WTC11 (cell line): ENCODE results near the gene RTEL1. TPM values are rescaled to one million over a fixed set of nuclear protein-coding genes. Genes with fewer than 3 reads are reported as not detected.

ENCODE experiments used
- ATAC-seq: fragments of 200-7000 bp; cut with Tn5 transposase; 2 replicates; pipeline ENCODE4 v1.10.0; 2021; ENCODE audit warnings: mild to moderate bottlenecking, moderate library complexity
- CTCF ChIA-PET: fragments of 300-600 bp; sonication (Branson Sonifier 250); formaldehyde crosslinking; loops from one replicate; lab custom pipeline; 2021; ENCODE audit warnings: antibody characterized with exemption; lab: Charles Lee
- POLR2A ChIA-PET: fragments of 350-600 bp; sonication (Branson Sonifier 250); formaldehyde crosslinking; loops from one replicate; lab custom pipeline; 2021; ENCODE audit warnings: antibody characterized with exemption; lab: Charles Lee
- DNase-seq: peaks from one replicate; pipeline ENCODE4 v3.0.0; 2021; ENCODE audit warnings: low spot score
- H3K27ac Mint-ChIP-seq: 2 replicates; pipeline ENCODE4 v1.8.0; 2021; ENCODE audit warnings: mixed read lengths
- H3K27me3 Mint-ChIP-seq: 2 replicates; pipeline ENCODE4 v1.8.0; 2021; ENCODE audit warnings: low read depth, mild to moderate bottlenecking, moderate library complexity, mixed read lengths
- H3K36me3 Mint-ChIP-seq: 2 replicates; pipeline ENCODE4 v1.8.0; 2021; ENCODE audit warnings: mixed read lengths
- H3K4me1 Mint-ChIP-seq: 2 replicates; pipeline ENCODE4 v1.8.0; 2022; ENCODE audit warnings: mixed read lengths
- H3K4me3 Mint-ChIP-seq: 2 replicates; pipeline ENCODE4 v1.8.0; 2021; ENCODE audit warnings: mild to moderate bottlenecking, moderate library complexity, mixed read lengths
- H3K9me3 Mint-ChIP-seq: 2 replicates; pipeline ENCODE4 v1.8.0; 2021; ENCODE audit warnings: mixed read lengths
- AFF4 ChIP-seq: sonication (generic); formaldehyde crosslinking; IDR thresholded peaks from 2 replicates; pipeline ENCODE4 v1.8.1; 2023; ENCODE audit warnings: mild to moderate bottlenecking, missing genetic modification reagents, borderline replicate concordance
- AR ChIP-seq: fragments of 250-450 bp; sonication (Bioruptor Pico); IDR thresholded peaks from 2 replicates; pipeline ENCODE4 v1.9.0; 2021; ENCODE audit warnings: mild to moderate bottlenecking
- CDX4 ChIP-seq: fragments of 250-450 bp; sonication (Bioruptor Pico); IDR thresholded peaks from 2 replicates; pipeline ENCODE4 v1.9.0; 2021; ENCODE audit warnings: moderate library complexity, mild to moderate bottlenecking, inconsistent platforms, borderline replicate concordance
- CREB1 ChIP-seq: sonication (generic); formaldehyde crosslinking; IDR thresholded peaks from 2 replicates; pipeline ENCODE4 v1.8.0; 2023; ENCODE audit warnings: mild to moderate bottlenecking, missing genetic modification reagents
- CREM ChIP-seq: sonication (generic); formaldehyde crosslinking; IDR thresholded peaks from 2 replicates; pipeline ENCODE4 v1.8.1; 2022; ENCODE audit warnings: mild to moderate bottlenecking, missing genetic modification reagents, moderate library complexity
- EMX1 ChIP-seq: fragments of 250-450 bp; sonication (Bioruptor Pico); IDR thresholded peaks from 2 replicates; pipeline ENCODE4 v1.8.0; 2021; ENCODE audit warnings: mild to moderate bottlenecking
- FOXJ3 ChIP-seq: sonication (generic); formaldehyde crosslinking; IDR thresholded peaks from 2 replicates; pipeline ENCODE4 v1.9.0; 2021; ENCODE audit warnings: missing genetic modification reagents, mild to moderate bottlenecking, borderline replicate concordance
- JUN ChIP-seq: sonication (generic); formaldehyde crosslinking; IDR thresholded peaks from 2 replicates; pipeline ENCODE4 v1.8.0; 2023; ENCODE audit warnings: mild to moderate bottlenecking, missing genetic modification reagents
- NFATC4 ChIP-seq: fragments of 250-450 bp; sonication (Bioruptor Pico); IDR thresholded peaks from 2 replicates; pipeline ENCODE4 v1.9.0; 2021; ENCODE audit warnings: mild to moderate bottlenecking
- STAT6 ChIP-seq: sonication (generic); formaldehyde crosslinking; conservative IDR thresholded peaks from 2 replicates; pipeline ENCODE4 v1.8.1; 2023; ENCODE audit warnings: mild to moderate bottlenecking, low read depth, missing genetic modification reagents, moderate library complexity
- TCF7 ChIP-seq: sonication (generic); formaldehyde crosslinking; IDR thresholded peaks from 2 replicates; pipeline ENCODE4 v1.8.0; 2022; ENCODE audit warnings: mild to moderate bottlenecking, low read depth, missing genetic modification reagents, moderate library complexity
- TEAD4 ChIP-seq: sonication (generic); formaldehyde crosslinking; IDR thresholded peaks from 2 replicates; pipeline ENCODE4 v1.8.0; 2022; ENCODE audit warnings: mild to moderate bottlenecking, missing genetic modification reagents
- USF1 ChIP-seq: sonication (generic); formaldehyde crosslinking; IDR thresholded peaks from 2 replicates; pipeline ENCODE4 v1.8.0; 2022; ENCODE audit warnings: mild to moderate bottlenecking, missing genetic modification reagents
- ZNF263 ChIP-seq: sonication (generic); formaldehyde crosslinking; IDR thresholded peaks from 2 replicates; pipeline ENCODE4 v1.8.1; 2022; ENCODE audit warnings: low read depth, mild to moderate bottlenecking, moderate library complexity, missing genetic modification reagents
- total RNA-seq: library from RNA; stranded (reverse); gene quantifications from 3 replicates; pipeline ENCODE4 v1.2.3, GENCODE V29; 2021
- TF ChIP-seq, protein P1 (sequence below): sonication (generic); formaldehyde crosslinking; IDR thresholded peaks from 2 replicates; pipeline ENCODE4 v1.8.0; 2022; ENCODE audit warnings: mild to moderate bottlenecking, missing genetic modification reagents
- TF ChIP-seq, protein P2 (sequence below): sonication (generic); formaldehyde crosslinking; IDR thresholded peaks from 2 replicates; pipeline ENCODE4 v1.8.1; 2022; ENCODE audit warnings: mild to moderate bottlenecking, missing genetic modification reagents, moderate library complexity, borderline replicate concordance

The RTEL1 gene
- total RNA-seq, 1 experiment from 2014 or later: 44.9 TPM

- Mint-ChIP-seq H3K27me3 (no peaks in the 10 kb centered on the region), H3K27ac (no peak overlapping the region), H3K36me3 (peaks cover 12% of the 10 kb centered on the region), H3K4me3 (no peak overlapping the region), H3K9me3 (no peaks in the 10 kb centered on the region), H3K4me1 (peaks cover 7% of the 10 kb centered on the region)
- TF ChIP-seq NFATC4 (CRISPR knock-in tag) (no peak), JUN (CRISPR knock-in tag) (no peak), FOXJ3 (no peak), AFF4 (CRISPR knock-in tag) (no peak), CREB1 (CRISPR knock-in tag) (no peak), CDX4 (CRISPR knock-in tag) (no peak)
- TF ChIP-seq, protein P1, sequence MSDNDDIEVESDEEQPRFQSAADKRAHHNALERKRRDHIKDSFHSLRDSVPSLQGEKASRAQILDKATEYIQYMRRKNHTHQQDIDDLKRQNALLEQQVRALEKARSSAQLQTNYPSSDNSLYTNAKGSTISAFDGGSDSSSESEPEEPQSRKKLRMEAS: no peak
- ChIA-PET POLR2A (no interaction called here), CTCF (no interaction called here)
- no peak for ATAC-seq
- DNase-seq: no peak
These were observed 42.9 kb downstream of the RTEL1 start for GRCh38 chr20:63701051-63701328.

DNA sequence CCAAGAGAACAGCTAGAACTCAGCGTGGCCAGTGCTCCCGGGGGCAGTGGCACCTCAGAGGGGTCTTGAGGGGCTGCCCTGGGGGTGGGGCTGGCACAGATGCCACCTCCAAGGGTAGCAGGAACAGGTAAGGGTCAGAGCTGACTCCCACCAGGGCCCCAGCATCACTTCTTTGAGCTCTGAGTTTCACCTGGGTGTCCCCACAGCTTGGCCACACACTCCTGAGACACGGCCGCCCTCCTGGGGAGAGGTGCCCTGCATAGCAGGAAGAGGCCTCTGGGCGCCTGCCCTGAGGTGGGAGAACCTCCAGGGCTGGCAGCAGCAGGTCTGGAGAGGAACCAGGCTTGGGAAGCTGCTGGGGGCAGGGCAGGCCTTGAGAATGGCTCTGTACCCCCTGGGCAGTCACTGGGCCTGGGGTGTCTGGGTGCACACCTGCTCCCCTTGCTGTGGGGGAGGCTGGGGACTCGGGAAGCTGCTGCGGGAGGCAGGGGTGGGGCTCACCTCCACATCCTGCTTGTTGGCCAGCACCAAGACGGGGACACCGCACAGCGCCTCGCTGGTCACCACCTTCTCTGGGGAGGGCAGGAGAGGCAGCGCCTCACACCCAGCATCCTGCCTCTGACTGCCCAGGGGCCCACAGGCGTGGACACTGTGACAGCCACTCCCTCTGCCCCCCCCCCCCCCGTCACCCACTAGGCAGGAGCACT is 43.4 kb downstream of the RTEL1 start:
- H3K27ac Mint-ChIP-seq: no peak overlapping the region
- H3K4me1 Mint-ChIP-seq: peaks cover 5% of the 10 kb centered on the region
- DNase-seq: no peak
- ChIA-PET CTCF (no interaction called here), POLR2A (no interaction called here)
- no peaks in the 10 kb centered on the region for H3K9me3 Mint-ChIP-seq
- no peaks in the 10 kb centered on the region for H3K27me3 Mint-ChIP-seq
- ATAC-seq: no peak
- peaks cover 12% of the 10 kb centered on the region for H3K36me3 Mint-ChIP-seq
- no peak overlapping the region for H3K4me3 Mint-ChIP-seq
- TF ChIP-seq TCF7: no peak
- TF ChIP-seq STAT6: no peak
- TF ChIP-seq EMX1 (CRISPR knock-in tag): no peak
- no peak for TF ChIP-seq AR (CRISPR knock-in tag)
- TF ChIP-seq CREM (CRISPR knock-in tag): no peak
- TF ChIP-seq, protein P2, sequence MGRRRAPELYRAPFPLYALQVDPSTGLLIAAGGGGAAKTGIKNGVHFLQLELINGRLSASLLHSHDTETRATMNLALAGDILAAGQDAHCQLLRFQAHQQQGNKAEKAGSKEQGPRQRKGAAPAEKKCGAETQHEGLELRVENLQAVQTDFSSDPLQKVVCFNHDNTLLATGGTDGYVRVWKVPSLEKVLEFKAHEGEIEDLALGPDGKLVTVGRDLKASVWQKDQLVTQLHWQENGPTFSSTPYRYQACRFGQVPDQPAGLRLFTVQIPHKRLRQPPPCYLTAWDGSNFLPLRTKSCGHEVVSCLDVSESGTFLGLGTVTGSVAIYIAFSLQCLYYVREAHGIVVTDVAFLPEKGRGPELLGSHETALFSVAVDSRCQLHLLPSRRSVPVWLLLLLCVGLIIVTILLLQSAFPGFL (CRISPR knock-in tag): no peak
- no peak for TF ChIP-seq CREB1 (CRISPR knock-in tag)
- TF ChIP-seq AFF4 (CRISPR knock-in tag): no peak
- no peak for TF ChIP-seq ZNF263 (CRISPR knock-in tag)
- no peak for TF ChIP-seq USF1 (CRISPR knock-in tag)
- TF ChIP-seq TEAD4 (CRISPR knock-in tag): no peak
